OCI-LY1 (cell line): ENCODE results near the gene MPRIP.

Experiments used
- EZH2 ChIP-seq: fragments of 200-600 bp; sonication (generic), shearing (Covaris generic); IDR thresholded peaks from 2 replicates; pipeline ENCODE4 v1.8.0; 2017; ENCODE audit warnings: borderline replicate concordance, mixed run types, mild to moderate bottlenecking, antibody characterized with exemption, low read length, moderate library complexity, mixed read lengths
- TF ChIP-seq, protein P1 (sequence below): fragments of 200-600 bp; sonication (generic), shearing (Covaris generic); IDR thresholded peaks from 2 replicates; pipeline ENCODE4 v1.5.1; 2017; ENCODE audit warnings: mild to moderate bottlenecking, antibody characterized with exemption, low read length, moderate library complexity, mixed read lengths

DNA sequence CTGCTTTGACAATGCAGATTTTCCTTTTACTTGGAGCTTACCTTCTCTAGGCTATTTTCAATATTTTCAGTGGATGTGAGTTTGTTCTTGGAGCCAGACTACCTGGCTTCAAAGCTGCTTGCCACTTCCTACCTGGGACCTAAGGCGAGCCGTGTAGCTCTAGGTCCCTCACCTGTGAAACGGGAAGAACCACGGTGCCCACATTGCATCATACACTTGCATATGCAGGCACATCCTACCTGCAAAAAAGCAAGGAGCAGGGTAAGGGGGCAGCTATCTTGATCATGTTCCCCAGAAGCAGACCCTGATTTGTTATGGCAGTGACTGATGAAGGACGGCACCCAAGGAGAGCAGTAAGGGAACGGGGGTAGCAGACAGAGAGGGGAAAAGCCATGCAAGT is 27.0 kb upstream of the MPRIP start:
- TF ChIP-seq, protein P1, sequence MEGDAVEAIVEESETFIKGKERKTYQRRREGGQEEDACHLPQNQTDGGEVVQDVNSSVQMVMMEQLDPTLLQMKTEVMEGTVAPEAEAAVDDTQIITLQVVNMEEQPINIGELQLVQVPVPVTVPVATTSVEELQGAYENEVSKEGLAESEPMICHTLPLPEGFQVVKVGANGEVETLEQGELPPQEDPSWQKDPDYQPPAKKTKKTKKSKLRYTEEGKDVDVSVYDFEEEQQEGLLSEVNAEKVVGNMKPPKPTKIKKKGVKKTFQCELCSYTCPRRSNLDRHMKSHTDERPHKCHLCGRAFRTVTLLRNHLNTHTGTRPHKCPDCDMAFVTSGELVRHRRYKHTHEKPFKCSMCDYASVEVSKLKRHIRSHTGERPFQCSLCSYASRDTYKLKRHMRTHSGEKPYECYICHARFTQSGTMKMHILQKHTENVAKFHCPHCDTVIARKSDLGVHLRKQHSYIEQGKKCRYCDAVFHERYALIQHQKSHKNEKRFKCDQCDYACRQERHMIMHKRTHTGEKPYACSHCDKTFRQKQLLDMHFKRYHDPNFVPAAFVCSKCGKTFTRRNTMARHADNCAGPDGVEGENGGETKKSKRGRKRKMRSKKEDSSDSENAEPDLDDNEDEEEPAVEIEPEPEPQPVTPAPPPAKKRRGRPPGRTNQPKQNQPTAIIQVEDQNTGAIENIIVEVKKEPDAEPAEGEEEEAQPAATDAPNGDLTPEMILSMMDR: no peak
- no peak for TF ChIP-seq EZH2
